ENCODE data around the gene JADE2.

DNA sequence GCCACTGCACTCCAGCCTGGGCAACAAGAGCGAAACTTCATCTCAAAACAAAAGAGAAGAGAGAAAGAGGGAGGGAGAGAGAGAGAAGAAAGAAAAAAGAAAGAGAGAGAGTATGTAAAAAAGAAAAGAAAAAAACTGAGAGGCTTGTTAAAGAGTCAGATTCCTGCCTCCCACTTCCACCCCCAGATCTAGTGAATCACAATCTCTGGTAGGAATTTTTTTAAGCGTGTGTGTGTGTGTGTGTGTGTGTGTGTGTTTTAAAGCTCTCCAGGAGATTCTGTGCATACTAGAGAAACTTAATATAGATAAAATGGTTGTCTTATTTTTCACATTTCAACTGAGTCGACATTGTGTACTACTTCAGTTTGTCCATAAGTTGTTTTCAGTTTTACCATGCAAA is 75.1 kb downstream of the JADE2 start:
- TF ChIP-seq POLR2AphosphoS5 (IDR thresholded peaks at IDR 0.05; ENCODE audit: low read depth): no peak
- TF ChIP-seq EZH2phosphoT487 (IDR thresholded peaks at IDR 0.05; ENCODE audit: unreplicated experiment): no peak
- TF ChIP-seq EZH2 (IDR thresholded peaks at IDR 0.05; ENCODE audit: low read depth, unreplicated experiment): no peak

Measured in GM23338 (cell line).